Dendritic cell treated with granulocyte-macrophage colony-stimulating factor and Interleukin-4, amounts not matched to agents 40 ng/mL and 50 ng/mL, for 4 days (primary cell): Measurements from ENCODE around the gene SEMA4D.

Experiments used
- H3K27ac Mint-ChIP-seq: one replicate; pipeline ENCODE4 v1.8.0; 2022; ENCODE audit warnings: mild to moderate bottlenecking, mixed read lengths
- H3K27me3 Mint-ChIP-seq: one replicate; pipeline ENCODE4 v1.8.0; 2022; ENCODE audit warnings: mild to moderate bottlenecking, mixed read lengths
- H3K36me3 Mint-ChIP-seq: one replicate; pipeline ENCODE4 v1.8.0; 2022; ENCODE audit warnings: low read depth, mixed read lengths
- H3K4me1 Mint-ChIP-seq: one replicate; pipeline ENCODE4 v1.8.0; 2022; ENCODE audit warnings: low read depth, mixed read lengths
- H3K4me3 Mint-ChIP-seq: one replicate; pipeline ENCODE4 v1.8.0; 2022; ENCODE audit warnings: mild to moderate bottlenecking, moderate library complexity, mixed read lengths
- H3K9me3 Mint-ChIP-seq: one replicate; pipeline ENCODE4 v1.8.0; 2022; ENCODE audit warnings: mixed read lengths
- intact Hi-C: fragments of 100-400 bp; cut with micrococcal nuclease; formaldehyde crosslinking; loops from one replicate; pipeline ENCODE4 v1.15.0; 2022

Gene SEMA4D

DNA sequence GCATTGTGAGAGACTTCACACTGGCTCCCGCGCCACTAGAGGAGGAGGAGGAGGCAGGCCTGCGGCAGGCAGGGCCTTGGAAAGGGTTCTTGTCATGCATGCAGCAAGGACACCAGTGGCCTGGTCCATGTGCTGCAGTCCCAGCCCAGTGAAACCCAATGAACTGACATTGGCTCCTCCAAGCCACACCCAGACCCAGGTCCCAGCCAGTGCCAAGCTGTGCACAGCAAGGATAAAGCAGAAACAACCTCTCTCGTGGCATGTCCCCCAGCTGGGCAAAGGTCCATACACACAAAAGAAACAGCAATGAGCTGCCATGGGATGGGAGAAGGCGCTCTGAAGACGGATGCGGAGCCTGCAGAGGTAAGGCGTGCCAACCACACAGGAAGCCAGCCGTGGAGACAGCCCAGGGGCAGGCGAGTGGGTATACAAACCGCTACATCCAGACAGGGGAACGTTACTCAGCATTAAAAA, 89.2 kb downstream of the SEMA4D start:
- Mint-ChIP-seq H3K27ac (peak overlapping the region; percentile 51), H3K36me3 (peaks cover 30% of the 10 kb centered on the region), H3K4me1 (peaks cover 82% of the 10 kb centered on the region), H3K27me3 (no peaks in the 10 kb centered on the region), H3K4me3 (peak overlapping the region; percentile 14), H3K9me3 (peaks cover 8% of the 10 kb centered on the region)
- intact Hi-C loops, result no loop called here

DNA sequence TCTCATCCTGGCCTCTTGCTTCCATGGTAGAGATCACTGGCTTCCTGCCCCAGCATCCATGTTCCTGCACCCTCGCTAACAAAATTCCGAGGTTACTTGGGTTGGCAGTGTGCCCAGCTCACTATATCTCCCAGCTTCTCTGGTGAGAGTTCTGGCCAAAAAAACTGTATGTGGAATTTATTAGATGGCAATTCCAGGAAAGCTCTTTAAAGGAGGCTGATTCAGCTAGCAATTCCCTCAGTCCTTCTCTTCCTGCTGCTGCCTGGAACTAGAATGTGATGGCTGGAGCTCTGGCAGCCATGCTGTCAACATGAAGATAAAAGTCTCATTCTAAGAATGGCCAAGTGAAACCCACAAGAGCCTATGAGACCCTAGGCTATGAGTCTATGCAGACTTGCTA, 90.8 kb downstream of the SEMA4D start:
- Mint-ChIP-seq H3K4me3 (no peak overlapping the region), H3K4me1 (peaks cover 93% of the 10 kb centered on the region), H3K27ac (peak overlapping the region; percentile 89), H3K36me3 (peaks cover 41% of the 10 kb centered on the region), H3K9me3 (peaks cover 8% of the 10 kb centered on the region), H3K27me3 (no peaks in the 10 kb centered on the region)
- intact Hi-C loops, result no loop called here

DNA sequence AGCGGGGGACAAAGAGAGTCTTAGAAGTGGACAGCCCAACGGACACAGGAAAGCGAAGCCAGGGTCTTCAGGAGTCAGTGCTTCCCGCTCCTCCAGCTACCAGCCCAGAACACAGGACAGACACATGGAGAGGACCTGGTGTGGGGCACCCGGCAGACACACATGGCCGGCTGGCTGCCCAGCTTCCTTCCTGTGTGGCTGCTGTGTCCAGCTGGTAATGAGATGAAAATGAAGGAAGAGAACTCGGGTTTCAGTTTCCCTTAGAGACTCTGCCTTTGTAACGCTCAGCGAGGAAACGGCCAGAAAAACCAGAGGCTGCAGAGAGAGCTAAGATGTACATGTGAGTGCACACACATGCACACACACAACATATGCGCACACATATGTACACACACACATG, 92.1 kb downstream of the SEMA4D start:
- H3K4me3 Mint-ChIP-seq, result peak overlapping the region; percentile 68
- H3K36me3 Mint-ChIP-seq, result peaks cover 47% of the 10 kb centered on the region
- H3K27ac Mint-ChIP-seq, result peak overlapping the region; percentile 89
- intact Hi-C loops, result no loop called here
- H3K27me3 Mint-ChIP-seq, result no peaks in the 10 kb centered on the region
- peaks cover 93% of the 10 kb centered on the region for H3K4me1 Mint-ChIP-seq
- peaks cover 8% of the 10 kb centered on the region for H3K9me3 Mint-ChIP-seq

DNA sequence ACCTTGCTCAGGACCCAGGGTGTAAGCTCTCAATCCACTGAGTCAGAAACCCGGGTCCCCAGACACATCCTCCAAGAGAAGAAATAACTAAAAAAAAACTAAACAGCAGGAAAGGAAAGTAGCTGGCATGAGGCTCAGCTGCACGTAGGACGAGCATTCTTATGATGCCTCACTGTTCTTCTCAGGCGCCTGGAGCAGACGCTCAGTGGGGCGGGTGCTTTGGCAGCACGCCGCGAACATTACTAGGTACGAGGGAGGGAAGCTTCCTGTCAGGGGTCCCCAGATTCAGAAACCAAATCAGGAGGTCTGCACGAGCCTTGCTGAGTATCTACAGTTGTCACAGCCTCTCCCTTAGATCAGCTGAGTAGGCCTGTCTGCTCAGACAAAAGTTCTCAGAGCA, 93.8 kb downstream of the SEMA4D start:
- H3K4me1 Mint-ChIP-seq, result peaks cover 92% of the 10 kb centered on the region
- H3K9me3 Mint-ChIP-seq, result peaks cover 8% of the 10 kb centered on the region
- intact Hi-C loops, result no loop called here
- peaks cover 52% of the 10 kb centered on the region for H3K36me3 Mint-ChIP-seq
- H3K4me3 Mint-ChIP-seq, result no peak overlapping the region
- peak overlapping the region; percentile 89 for H3K27ac Mint-ChIP-seq
- H3K27me3 Mint-ChIP-seq, result no peaks in the 10 kb centered on the region

DNA sequence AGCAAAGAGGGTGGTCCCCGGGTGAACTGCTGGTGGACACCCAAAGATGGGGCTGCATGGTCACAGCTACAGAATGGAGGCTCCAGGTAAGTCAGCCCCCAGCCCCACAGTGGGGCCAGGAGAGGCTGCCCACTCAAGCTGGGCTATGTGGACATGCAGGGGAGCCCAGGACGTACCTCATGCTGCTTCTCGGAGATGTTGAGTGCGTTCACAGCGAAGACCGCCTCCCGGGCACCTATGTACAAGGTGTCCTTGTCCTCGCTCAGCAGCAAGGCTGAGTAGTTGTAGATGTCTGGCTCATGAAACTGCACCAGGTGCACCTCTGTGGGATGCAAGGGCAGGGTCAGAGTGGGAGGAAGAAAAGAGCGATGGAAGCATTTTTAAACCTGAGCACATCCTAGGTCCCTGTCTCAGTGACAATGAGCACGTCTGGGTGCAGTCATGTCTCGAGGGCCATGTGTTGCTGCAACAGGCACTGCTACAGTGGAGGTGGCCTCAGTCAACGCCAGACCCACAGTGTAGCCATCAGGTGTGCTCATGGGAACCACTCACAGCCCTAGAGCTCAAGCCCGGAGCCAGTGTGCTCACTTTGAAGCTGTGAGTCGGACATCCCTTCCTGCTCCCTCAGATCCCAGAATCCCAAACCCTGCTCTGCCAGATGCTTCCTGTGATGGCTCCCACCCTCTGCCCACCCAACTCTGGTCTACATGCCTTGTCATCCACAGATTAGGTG, 95.1 kb downstream of the SEMA4D start:
- Mint-ChIP-seq H3K27ac (no peak overlapping the region), H3K4me3 (no peak overlapping the region), H3K27me3 (no peaks in the 10 kb centered on the region), H3K4me1 (peaks cover 92% of the 10 kb centered on the region), H3K36me3 (peaks cover 62% of the 10 kb centered on the region), H3K9me3 (peaks cover 7% of the 10 kb centered on the region)
- intact Hi-C loops, result no loop called here

DNA sequence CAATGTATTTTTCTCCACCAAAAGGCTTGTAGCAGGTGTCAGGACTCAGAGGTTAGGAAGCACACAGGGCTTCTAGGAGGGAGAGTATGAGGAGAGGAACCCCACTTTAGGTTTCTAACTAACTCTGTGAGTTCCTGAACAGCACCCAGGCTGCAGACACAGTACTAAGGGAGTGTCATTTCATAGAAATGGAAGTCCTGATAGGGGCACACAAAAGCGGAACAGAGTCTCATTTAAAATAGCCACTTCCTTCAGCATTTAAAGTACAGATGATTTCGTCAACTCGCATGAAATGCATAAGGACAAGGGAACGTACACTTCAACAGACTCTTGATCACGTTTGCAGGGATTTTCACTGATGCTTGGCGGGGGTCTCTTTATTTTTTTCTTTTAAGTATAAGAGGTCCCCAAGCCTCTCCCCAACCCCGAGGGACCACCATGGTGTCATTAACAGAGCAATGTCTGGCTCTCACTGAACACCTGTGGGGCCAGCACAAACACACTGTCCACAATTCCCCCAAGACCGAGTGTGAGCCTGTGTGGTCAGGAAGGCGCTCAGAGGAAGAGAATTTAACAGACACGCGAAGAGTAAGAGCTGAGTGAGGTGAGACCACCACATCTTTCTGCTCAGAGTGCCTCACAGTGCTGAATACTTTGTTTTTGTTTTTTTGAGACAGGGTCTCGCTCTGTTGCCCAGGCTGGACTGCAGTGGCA, 97.4 kb downstream of the SEMA4D start:
- Mint-ChIP-seq H3K9me3 (no peaks in the 10 kb centered on the region), H3K36me3 (peaks cover 74% of the 10 kb centered on the region), H3K27ac (peak overlapping the region; percentile 94), H3K4me1 (peaks cover 79% of the 10 kb centered on the region), H3K27me3 (no peaks in the 10 kb centered on the region), H3K4me3 (peak overlapping the region; percentile 55)
- intact Hi-C loops, result loop anchor here (1.0 kb wide), 1 partner anchor 12 kb away; no protein-coding TSS in a partner anchor

DNA sequence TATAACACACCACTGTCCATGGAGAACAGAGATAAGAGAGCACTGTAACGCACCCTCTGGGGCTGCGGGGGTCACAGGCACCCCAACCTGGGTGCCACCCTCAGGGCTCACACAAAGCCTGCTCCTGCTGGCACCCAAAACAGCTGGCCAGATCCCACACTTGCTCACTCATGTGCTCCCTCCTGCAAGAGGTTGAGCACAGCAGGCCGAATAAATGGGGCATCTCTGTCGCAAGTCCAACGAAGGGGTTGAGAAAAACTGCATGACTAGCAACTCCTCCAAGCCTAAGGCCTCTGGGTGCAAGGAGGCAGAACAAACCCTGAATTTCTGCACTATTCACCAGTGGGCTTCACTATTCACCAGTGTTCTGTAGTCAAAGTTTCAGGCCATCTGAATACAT, 99.3 kb downstream of the SEMA4D start:
- intact Hi-C loops, result no loop called here
- Mint-ChIP-seq H3K36me3 (peaks cover 74% of the 10 kb centered on the region), H3K27me3 (no peaks in the 10 kb centered on the region), H3K4me1 (peaks cover 59% of the 10 kb centered on the region), H3K9me3 (no peaks in the 10 kb centered on the region), H3K4me3 (no peak overlapping the region), H3K27ac (no peak overlapping the region)

DNA sequence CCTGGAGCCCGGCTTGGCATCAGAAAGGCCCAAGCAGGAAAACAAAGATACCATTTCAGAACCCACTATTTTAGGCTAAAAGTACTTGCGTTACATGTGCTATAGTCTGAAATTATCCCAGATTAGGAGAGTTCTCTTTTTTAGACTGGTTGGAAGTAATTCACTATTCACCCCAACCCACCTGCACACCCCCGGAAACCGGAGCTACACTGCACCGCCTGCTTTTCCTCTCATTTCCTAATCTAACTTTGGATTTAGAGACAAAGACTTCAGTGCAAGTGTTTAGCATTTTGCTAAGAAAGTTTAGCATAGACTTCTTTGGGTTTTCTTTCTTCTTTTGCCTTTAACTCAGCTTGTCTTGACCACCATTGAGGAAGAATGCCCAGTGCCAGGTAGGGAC, 100.4 kb downstream of the SEMA4D start:
- Mint-ChIP-seq H3K4me1 (peaks cover 57% of the 10 kb centered on the region), H3K27me3 (no peaks in the 10 kb centered on the region), H3K4me3 (no peak overlapping the region), H3K27ac (peak overlapping the region; percentile 36), H3K9me3 (no peaks in the 10 kb centered on the region), H3K36me3 (peaks cover 79% of the 10 kb centered on the region)
- intact Hi-C loops, result no loop called here

DNA sequence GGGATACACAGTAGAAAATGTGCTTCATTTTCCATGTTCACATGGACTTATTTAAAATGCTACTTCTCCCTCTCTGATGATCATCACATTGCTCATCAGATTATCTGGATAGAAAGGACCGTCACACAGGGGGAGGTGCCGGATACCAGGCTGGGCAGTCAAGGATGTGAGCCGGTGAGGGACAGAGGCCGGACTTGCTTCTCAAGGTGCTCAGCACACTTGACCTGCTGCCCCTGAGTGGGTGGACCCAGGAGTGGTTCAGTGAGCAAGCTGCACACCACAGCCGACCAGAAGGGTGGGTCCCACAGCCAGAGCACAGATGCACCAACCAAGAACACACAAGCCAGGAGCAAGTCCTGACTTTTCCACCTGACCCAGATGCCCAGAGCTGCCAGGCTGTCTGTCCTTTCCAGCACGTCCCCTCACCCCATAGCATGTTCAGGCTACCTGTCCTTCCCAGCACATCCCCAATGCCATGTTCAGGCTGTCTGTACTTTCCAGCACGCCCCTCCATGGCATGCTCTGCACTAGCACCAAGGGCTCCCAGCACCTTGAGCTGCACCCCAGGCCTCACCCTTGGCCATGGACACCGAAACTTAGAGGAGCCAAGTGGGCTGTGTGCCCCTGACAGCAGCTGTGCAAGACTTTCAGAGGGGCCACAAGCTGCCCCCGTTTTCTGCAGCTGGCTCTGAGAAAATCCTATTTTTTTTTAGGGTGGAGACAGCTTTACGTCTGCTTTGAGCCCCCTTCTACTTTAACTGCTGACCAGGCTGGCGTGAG, 101.8 kb downstream of the SEMA4D start:
- Mint-ChIP-seq H3K9me3 (no peaks in the 10 kb centered on the region), H3K36me3 (peaks cover 82% of the 10 kb centered on the region), H3K27ac (no peak overlapping the region), H3K4me1 (peaks cover 53% of the 10 kb centered on the region), H3K27me3 (no peaks in the 10 kb centered on the region), H3K4me3 (no peak overlapping the region)
- intact Hi-C loops, result no loop called here

DNA sequence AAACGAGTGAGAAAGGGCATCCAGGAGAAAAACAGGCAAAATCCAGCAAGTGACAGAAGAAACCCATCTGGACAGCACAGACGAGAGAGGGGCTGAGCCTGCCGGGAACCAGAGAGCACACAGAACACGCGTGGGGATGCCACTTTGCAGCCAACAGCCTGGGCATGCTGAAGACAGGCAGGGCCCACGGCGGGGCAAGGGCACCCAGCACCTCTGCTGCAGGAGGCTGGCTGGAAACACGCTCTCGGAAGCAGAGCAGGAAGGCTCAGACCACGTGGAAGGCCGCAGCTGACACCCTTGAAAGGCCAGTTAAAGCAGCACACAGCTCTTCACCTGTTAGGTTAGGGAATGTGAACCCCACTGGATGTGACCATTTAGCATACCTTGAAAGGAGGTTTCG, 103.5 kb downstream of the SEMA4D start:
- peaks cover 43% of the 10 kb centered on the region for H3K4me1 Mint-ChIP-seq
- no peaks in the 10 kb centered on the region for H3K27me3 Mint-ChIP-seq
- H3K36me3 Mint-ChIP-seq, result peaks cover 98% of the 10 kb centered on the region
- no peaks in the 10 kb centered on the region for H3K9me3 Mint-ChIP-seq
- intact Hi-C loops, result no loop called here
- H3K4me3 Mint-ChIP-seq, result no peak overlapping the region
- H3K27ac Mint-ChIP-seq, result no peak overlapping the region

DNA sequence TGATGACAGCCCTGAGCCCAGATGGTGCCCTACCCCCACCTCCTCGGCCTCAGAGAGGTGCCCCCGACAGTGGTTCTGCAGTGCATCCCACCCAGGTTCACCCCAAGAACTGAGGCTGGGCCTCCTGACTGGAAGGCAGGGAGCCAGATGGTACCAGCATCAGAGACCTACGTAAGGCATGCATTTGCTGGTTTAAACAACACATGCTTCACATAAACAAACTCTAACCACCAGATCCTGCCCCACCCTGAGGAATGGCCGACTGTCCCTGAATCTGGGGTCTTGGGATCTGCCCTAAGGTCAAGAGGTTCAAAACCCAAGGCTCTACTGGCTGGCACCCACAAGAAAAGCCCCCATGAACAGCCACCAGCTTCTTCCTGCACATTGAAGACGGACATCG, 106.3 kb downstream of the SEMA4D start:
- intact Hi-C loops, result no loop called here
- H3K36me3 Mint-ChIP-seq, result peaks cover 96% of the 10 kb centered on the region
- H3K27me3 Mint-ChIP-seq, result no peaks in the 10 kb centered on the region
- H3K4me1 Mint-ChIP-seq, result peaks cover 47% of the 10 kb centered on the region
- no peak overlapping the region for H3K27ac Mint-ChIP-seq
- no peak overlapping the region for H3K4me3 Mint-ChIP-seq
- H3K9me3 Mint-ChIP-seq, result no peaks in the 10 kb centered on the region

DNA sequence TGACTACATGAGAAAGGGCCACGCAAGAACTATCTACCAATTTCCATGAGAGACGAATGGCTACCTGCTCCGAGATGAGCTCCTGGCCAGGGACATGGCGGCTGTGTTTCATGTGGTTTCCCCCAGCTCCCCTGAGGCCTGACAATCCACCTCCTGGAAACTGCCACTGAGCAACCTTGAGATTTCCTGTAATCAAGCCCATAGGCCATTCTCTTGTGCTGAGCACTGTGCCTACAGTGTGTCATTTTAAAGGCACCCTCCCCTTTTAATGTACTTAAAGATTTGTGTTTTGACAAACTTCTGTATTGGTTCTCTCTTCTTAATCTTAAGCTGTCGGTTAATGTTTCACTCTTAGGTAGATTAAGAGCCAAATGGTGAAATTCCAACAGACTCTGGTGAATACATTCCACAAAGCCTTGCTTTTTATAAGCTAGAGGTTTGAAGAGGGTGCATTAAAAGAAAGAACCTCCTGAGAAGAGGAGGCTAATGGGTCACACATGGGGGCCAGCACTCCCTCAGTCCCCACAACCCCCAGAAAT, 107.3 kb downstream of the SEMA4D start:
- Mint-ChIP-seq H3K27ac (no peak overlapping the region), H3K4me3 (no peak overlapping the region), H3K9me3 (no peaks in the 10 kb centered on the region), H3K36me3 (peaks cover 96% of the 10 kb centered on the region), H3K4me1 (peaks cover 47% of the 10 kb centered on the region), H3K27me3 (no peaks in the 10 kb centered on the region)
- intact Hi-C loops, result no loop called here

DNA sequence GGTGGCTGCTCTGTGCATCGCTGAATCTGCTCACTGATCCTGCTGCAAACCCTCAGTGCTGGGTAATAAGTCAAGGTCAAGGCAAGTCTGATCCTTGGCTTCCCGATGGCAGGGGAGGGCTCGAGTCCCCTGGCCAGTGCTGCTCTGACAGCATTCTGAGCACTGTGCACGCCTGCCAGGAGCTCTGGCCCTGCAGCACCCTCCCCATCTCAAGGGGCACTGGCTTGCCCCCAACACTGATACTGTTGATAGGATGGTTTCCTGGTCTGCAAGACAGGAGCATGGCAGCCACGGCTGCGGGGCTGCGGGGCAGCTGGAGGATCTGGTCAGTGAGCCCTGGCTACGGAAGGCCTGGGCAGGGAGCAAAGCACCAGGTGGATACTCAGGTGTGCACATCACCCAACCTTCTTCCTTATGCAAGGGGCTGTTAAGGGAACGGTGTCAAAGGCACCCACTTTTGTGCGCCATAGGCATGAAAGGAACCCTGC, 107.8 kb downstream of the SEMA4D start:
- Mint-ChIP-seq H3K27ac (no peak overlapping the region), H3K4me3 (no peak overlapping the region), H3K4me1 (peaks cover 47% of the 10 kb centered on the region), H3K9me3 (no peaks in the 10 kb centered on the region), H3K27me3 (no peaks in the 10 kb centered on the region), H3K36me3 (peaks cover 96% of the 10 kb centered on the region)
- intact Hi-C loops, result no loop called here

DNA sequence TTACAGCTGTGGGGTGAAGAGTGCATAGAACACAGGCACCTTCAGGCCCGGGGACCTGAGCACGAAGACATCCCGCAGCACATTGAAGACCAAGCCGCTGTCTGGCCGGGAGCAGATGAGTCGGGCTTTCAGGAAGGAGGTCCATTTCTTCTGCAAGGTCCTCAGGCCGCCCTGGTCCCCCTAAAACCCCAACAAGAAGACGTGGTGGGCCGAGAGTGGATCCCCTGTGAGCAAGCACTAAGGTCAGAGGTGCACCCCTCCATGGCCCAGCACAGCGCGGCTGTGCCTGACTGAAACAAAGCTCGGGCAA, 109.1 kb downstream of the SEMA4D start:
- H3K36me3 Mint-ChIP-seq, result peaks cover 96% of the 10 kb centered on the region
- no peaks in the 10 kb centered on the region for H3K27me3 Mint-ChIP-seq
- no peak overlapping the region for H3K4me3 Mint-ChIP-seq
- intact Hi-C loops, result loop anchor here (1.0 to 5.0 kb wide), 2 partner anchors 12 to 53 kb away; no protein-coding TSS in a partner anchor
- peak overlapping the region; percentile 78 for H3K27ac Mint-ChIP-seq
- H3K9me3 Mint-ChIP-seq, result no peaks in the 10 kb centered on the region
- peaks cover 47% of the 10 kb centered on the region for H3K4me1 Mint-ChIP-seq
